Stimulated activated naive CD4-positive, alpha-beta T cell treated with Interleukin-2 at 50 U/mL for 16 hours (primary cell): Measurements from ENCODE around the gene HS6ST3.

Experiments used
- DNase-seq: peaks from one replicate; lab custom pipeline; 2025; lab: John Stamatoyannopoulos, UW

Gene HS6ST3

DNA sequence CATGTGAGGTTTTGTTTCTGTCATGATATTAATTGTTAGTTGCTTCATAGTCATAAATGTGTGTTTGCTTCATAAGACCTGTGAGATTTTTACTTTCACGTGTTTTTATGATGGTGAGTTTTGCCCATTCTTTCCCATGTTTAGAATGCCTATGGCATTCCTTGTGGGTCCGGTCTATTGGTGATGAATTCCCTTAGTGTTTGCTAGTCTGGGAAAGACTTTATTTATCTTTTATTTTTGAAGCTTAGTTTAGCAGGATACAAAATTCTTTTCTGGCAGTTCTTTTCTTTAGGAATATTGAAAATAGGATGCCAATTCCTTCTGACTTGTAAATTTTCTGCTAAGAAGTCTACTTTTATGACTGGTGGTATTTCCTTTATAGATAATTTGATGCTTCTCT is 571.7 kb downstream of the HS6ST3 start:
- no peak for DNase-seq

DNA sequence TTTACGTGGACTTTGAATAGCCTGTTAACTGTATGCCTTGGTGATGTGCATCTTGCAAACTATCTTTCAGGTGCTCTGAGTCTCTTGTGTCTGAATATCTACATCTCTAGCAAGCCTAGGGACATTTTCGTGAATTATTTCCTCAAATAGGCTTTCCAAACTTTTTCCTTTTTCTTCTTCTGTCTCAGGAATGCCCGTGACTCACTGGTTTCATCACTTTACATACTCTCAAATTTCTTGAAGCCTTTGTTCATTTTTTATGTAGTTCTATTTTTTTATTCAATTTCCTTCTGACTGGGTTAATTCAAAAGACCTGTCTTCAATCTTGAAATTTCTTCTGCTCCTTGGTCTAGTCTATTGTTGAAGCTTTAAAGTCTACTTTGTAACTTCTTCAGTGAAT is 572.1 kb downstream of the HS6ST3 start:
- no peak for DNase-seq

- no peak for DNase-seq
These were observed 577.5 kb downstream of the HS6ST3 start for GRCh38 chr13:96667294-96668018.

- no peak for DNase-seq
These were observed 581.2 kb downstream of the HS6ST3 start for GRCh38 chr13:96671073-96671472.

GRCh38 chr13:96672016-96672415 is 582.1 kb downstream of the HS6ST3 start:
- DNase-seq, result no peak

DNA sequence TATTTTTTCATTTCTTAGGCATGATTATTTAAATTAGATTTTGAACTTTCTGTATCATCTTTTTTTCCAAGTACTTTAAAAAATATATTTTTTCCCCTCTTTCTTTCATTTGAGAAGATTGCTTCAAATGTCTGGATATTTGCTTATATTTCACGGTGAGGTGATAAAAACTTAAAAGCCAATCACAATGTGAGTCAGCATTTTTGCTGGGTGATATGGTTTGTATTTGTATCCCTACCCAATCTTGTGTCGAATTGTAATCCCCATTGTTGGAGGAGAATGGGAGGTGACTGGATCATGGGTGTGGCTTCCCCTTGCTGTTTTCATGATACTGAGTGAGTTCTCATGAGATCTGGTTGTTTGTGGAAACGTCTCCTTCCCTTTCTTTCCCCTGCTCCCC is 583.9 kb downstream of the HS6ST3 start:
- no peak for DNase-seq

DNA sequence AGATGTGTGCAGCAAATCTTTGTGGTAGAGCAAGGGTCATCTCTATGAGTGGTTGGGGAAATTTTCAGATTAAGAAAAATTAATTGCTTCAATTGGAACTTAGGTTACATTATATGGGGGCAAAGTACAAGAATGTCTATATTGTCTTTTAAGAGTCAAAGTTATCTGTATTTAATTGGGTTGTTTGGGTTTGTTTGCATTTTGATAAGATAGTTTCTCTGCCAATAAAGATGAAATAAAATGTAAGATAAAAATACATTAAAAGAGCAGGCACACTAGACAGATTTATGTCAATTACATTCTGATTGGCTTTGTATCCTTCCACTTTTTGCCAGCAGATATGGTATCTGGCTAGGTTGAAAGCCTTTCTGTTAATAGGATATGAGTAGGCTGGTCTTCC is 587.1 kb downstream of the HS6ST3 start:
- no peak for DNase-seq

DNA sequence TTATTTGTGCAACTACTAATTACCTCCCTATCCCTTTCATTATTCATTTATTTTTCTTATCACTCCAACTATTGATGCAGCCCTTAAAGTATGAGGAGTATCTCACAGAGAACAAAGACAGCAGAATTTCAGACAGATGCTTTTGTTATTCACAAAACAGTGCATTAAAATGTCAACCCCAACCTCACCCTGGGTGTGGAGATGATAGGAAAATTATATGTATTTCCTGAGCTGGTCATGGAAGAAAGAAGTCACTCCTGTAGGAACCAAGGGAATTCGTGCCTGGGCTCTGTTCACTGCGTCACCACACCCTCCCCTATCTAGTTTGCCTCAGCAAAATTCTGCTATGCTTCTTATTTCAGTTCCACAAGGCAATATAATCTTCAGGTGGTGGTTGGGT is 588.9 kb downstream of the HS6ST3 start:
- DNase-seq, result no peak

- DNase-seq, result no peak
These were observed 591.0 kb downstream of the HS6ST3 start for GRCh38 chr13:96680898-96681297.

DNA sequence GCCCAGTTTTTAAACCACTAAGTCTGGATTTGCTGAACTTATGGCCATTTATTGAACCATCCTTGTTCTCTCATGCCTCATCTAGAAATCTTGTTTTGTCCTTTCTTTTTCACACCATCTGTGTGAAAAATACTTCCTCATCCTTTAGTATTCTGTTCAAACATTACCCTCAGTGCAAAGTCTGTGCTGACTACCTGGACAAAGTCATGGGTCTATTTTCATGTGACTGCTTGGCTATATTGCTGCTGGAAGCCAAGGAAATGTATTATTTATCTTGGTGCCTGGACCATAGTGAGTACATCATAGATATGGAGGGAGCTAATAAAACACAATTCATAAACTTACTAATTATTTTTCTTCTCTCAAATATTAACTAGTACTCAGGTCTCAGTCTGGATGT is 591.9 kb downstream of the HS6ST3 start:
- DNase-seq, result no peak

- DNase-seq, result no peak
These were observed 594.6 kb downstream of the HS6ST3 start for GRCh38 chr13:96684469-96684868.

DNA sequence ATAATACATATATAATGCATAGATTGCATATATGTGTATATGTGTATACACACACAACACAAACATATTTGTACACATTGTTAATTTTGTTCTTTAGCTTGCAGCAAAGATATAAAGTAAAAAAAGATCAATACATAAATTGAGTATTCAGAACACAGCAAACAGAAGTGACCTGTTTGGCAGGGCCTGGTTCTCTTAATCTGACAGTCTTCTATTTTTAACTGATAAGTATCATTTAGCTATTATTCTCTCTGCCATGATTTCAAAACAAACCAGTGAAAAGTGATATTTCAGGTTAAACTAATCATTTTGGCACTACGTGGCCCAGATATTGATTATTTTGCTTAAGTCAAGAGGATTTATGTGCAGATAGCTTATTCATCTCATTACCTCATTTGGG is 595.0 kb downstream of the HS6ST3 start:
- DNase-seq, result no peak

DNA sequence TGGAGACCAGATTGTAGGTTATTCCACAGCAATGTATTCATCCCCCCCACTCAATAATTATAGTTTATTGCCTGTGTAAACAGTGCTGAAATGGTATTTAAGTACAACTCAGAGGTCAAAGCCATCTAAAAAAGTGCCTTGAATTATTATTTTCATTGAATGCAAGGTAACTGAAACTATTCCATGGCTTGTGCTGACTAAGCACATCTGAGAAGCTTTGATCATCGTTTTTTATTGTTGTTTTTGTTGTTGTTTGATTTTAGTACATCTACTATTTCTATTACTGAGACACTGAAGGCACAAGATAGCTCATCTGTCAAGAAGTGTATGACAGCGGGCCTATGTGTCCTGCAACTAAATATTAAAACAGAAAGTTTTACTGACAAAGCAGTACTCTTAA is 596.4 kb downstream of the HS6ST3 start:
- no peak for DNase-seq

- DNase-seq, result no peak
These were observed 597.3 kb downstream of the HS6ST3 start for GRCh38 chr13:96687191-96687590.

GRCh38 chr13:96690998-96691397 is 601.1 kb downstream of the HS6ST3 start:
- DNase-seq, result no peak

DNA sequence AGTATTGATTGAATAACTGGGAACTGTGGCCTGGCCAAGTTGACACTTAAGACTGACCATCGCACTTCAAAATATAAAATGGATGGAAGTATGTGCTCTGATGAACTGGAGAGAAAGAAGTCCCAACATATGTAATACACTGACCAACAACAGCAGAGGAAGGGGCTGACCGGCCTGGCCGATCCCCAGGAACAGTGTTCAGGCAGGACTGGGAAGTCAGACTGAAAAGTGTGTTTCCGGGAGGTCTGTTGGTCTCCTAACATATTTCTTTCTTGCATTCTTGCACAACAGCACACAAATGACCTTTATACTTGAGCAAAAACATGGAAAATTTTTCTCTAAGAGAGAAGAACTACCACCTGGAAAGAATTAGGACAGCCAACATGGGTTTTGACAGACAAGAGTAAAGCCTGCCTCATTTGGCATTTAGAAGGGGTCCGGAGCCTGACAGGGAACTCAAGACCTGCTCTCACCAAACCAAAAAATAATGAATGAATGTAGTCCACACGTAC is 606.5 kb downstream of the HS6ST3 start:
- no peak for DNase-seq

GRCh38 chr13:96700657-96701056 is 610.8 kb downstream of the HS6ST3 start:
- DNase-seq, result no peak

DNA sequence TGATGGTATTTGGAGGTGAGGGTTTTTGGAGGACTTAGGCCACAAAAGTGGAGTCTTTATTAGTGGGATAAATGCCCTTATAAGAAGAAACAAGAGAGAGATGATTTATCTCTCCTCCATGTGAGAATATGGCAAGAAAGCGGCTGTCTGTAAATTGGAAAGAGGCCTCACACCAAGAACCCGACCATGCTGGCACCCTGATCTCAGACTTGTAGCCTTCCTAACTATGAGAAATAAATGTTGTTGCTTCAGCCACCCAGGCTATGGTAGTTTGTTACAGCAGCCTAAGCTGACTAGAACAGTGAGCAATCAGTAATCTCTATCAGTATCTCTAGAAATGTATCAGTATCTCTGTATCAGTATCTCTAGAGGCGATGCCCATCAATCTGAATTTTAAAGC is 617.2 kb downstream of the HS6ST3 start:
- DNase-seq, result no peak

- no peak for DNase-seq
These were observed 620.4 kb downstream of the HS6ST3 start for GRCh38 chr13:96710166-96710862.

DNA sequence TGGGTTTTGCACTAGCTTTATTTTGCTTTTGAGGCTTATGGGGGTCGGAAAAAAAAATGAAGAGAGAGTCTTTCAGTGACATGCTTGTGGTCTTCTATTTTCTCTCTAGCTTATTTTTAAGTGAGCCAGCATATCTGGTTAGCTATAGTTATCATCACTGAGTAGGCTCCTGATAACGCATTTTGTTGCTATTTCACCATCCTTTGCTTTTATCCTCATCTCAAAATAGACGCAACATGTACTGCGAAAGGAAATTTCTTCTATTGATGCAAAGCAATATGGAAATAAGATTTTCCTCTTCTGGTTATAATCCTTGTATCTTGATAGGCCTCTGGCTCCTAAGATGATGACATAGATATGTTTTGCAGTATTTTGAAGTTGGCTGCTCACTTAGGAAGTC is 630.5 kb downstream of the HS6ST3 start:
- no peak for DNase-seq

- DNase-seq, result no peak
These were observed 636.7 kb downstream of the HS6ST3 start for GRCh38 chr13:96726651-96727050.

DNA sequence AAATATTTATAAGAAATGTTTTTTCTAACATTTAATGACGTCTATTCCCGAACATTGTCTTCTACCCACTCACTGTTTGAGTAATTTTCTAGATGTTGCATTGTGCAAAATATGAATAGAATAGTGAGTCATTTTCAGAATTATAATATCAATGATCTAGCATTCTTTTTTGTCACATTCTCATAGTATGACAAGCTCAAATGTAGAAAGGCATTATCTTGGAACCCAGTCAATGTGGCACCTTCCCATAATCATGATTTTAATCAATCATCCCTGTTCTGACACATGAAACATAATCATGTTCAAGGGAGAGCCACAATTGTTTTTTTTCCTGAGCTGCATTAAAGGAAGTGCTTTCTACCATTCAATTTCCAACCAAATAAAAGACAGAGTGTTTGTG is 638.6 kb downstream of the HS6ST3 start:
- no peak for DNase-seq

DNA sequence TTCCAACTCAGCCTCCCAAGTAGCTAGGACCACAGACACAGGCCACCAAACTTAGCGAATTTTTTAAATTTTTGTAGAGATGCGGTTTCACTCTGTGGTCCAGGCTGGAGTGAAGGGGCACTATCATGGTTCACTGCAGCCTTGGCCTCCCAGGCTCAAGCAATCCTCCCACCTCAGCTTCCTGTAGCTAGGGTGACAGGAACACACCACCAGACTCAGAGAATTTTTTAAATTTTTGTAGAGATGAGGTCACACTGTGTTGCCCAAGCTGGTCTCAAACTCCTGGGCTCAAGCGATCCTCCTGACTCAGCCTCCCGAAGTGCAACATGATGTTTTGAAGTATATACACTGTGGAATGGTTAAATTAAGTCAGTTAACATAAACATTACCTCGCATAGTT is 640.8 kb downstream of the HS6ST3 start:
- no peak for DNase-seq

DNA sequence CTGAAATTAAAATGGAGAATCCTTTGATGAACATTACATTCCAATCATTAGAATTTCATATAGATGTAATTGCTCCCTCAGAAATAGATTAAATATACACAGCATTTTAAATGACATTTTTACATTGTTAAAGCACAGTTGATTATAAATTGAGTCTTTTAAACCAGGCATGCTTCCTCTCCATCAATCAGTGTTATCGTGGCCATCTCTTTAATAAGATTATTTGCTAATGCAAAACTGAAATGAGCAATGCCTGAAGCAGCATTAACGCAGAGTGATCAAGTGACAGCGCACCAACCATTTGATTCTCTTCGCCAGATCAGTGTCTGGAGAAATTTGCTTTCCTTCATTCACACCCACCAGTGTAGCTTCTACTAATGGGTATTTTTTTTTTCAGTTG is 644.6 kb downstream of the HS6ST3 start:
- no peak for DNase-seq
